NCI-H1105 treated with DMSO at 0.1 percent for 48 hours (cell line): ENCODE data around the gene MGLL.
A peak's percentile ranks its signal among the peaks of the same experiment; 100 is the strongest.

Source experiments
- DNase-seq: peaks from one replicate; lab custom pipeline; 2025; lab: John Stamatoyannopoulos, UW

MGLL gene

DNA sequence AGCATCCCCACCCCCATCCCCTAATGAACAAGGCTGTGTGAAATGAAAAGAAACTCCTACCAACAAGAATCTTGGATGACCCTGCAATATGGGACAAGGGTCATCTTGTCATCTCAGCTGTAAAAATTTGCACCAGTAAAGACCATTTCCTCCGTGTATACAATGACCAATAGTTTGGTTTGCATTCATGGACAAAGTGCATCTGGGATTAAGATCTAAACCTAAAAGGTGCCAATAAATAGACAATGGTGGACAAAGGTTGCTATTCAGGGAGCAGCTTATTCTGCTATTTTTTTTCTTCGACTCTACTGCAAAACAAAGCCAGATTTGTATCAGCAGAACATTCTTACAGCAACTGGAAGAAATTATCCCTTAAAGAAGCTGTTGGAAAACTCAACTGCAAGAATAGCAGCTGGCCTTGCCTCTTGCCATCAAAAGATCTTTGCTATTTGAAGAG is 8.0 kb downstream of the MGLL start:
- DNase-seq = no peak

DNA sequence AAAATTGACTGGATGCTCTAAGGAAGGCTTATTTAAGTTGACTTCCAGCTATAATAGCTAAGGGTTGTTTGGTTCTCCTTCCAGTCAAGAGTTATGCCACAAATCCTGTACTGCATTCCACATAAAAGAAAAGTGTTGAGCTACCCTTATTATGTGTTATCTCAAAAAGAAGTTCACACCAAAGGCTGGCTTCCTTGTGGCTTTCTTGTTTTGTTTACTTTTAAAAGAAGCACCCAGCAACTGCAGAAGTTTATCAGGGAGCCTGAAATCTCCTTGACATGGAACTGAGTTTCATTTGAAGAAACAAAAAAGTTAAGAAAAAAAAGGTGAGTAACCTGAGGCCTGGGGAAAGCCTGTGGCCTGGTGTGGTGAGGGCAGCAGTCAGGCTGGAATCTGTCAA is 10.2 kb downstream of the MGLL start:
- no peak for DNase-seq

DNA sequence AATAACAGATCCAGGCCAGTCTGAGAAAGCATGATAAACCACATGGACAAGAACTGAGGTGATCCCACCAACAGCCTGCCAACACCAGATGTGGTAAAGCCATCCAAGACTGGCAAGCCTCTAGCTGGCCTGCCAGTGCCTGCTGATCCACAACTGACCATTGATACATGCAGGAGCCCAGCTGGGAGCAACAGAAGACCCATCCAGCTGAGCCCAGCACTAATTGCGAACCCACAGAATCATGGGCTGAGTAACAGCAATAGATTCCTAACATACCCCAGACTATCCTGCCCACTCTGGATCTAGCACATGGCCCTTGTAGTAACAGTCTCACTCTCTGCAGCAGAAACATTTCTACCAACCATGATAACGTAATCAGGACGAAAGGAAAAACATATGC is 10.6 kb downstream of the MGLL start:
- no peak for DNase-seq

DNA sequence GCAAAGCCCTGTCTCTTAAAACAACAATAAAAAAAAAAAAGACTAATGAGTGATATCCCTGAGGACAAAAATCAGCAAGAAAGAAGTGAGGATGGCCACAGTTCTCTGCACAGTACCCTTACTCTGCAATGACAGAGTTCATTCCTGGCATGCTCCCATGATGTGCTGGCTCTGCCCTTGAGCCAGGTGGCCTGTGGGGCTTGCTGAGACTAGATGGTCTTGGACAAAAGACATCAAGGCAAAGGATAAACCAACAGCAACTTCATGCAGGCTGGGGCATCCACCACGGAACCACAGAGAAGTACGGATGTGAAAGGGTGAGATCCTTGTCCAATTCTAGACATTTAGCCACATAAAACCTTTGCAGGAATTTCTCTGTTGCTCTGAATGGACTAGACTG is 12.7 kb downstream of the MGLL start:
- DNase-seq = no peak

DNA sequence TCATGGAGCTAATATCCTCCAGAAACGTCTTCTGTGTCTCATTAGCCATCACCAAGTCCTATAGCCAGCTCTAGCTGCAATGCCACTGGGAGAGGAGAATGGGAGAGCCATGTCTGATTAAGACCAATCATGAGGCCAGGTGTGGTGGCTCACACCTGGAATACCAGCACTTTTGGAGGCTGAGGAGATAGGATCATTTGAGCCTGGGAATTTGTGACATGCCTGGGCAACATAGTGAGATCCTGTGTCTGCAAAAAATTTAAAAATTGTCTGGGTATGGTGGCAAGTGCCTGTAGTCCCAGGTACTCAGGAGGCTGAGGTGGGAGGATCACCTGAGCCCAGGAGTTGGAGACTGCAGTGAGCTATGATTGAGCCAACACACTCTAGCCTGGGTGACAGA is 13.1 kb downstream of the MGLL start:
- no peak for DNase-seq

DNA sequence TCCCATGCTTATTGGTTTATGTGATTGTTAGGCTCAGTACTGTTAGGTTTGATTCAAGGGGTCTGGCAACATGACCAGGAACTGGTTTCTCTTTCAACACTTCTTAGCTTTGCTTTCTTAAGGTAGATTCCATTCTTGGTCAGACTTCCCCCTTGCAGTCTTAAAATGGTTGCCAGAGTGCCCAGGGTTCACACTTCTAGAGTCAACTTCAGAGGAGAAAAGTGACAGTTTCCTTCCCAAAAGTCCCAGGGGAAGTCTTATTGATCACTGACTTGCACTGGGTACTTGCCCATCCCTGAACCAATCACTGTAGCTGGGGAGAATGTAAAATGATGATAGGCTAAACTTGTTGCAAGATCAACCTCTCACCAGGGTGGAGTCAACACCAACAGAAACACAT is 14.1 kb downstream of the MGLL start:
- DNase-seq = no peak

DNA sequence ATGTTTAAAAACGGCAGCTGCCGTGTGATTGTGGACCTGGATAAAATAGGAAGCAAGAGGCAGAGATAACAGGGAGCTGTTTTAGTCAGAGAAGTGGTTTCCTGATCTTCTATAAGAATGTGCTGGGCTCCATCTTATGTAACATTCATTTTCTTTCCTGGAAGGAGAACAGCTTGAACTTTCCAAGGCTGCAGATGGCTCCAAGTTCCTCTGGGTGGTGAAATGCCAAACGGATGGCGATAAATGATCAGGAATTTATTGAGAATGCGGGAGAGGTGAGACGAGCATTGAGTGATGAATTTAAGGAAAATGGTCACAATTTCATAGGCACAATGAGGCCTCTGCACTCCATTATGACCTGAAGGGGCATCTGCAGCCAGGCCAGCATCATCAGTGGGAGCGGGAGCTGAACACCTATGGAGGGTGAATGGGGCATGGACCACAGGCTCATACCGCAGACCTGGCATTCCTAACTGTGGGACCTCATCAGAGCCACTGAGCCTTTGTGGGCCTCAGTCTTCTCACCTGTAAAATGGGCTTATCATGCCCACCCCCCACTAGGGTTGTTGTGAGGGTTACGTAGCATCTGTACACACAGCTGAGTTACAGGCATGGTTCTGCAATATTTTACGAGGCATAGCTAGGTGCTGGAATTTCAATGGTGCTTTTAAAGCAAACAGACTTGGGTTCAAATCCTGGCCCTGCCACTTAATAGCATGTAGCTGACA is 17.1 kb downstream of the MGLL start:
- no peak for DNase-seq

DNA sequence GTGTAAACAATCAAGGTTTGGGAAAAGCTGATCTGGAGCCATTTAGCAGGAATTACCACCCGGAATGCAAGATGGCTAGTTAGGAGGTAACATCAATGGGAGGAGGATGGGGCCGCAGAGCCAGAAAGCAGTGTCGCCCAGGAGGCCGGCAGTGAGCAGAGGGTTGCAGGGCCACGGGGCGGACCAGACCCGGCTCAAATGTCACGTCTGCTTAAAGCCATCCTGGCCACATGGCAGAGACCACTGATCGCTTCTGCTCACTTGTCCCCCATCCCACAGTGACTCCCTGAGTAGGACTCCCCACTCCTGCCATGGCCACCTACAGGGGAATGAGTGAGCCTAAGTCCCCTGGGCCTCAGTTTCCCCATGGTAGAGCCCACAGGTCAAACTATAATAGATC is 18.2 kb downstream of the MGLL start:
- no peak for DNase-seq

DNA sequence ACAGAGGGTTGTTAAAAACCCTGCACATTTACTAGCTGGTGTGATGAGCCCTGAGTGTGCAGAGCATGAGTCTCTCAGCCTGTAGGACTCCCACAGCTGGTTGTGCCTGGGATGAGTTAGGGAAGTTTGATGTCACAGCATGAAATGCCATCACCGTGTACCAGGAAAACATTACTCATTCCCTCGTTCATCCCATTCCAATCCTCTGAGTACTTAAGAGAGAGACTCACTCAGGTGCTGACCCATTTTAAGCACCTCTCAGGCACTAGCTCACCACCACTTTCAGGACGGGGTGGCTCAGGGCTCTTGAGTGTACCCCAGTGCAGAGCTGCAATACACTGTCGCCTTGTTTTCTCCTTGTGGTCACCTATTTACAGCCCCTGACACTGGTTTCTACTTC is 18.7 kb downstream of the MGLL start:
- DNase-seq = no peak

DNA sequence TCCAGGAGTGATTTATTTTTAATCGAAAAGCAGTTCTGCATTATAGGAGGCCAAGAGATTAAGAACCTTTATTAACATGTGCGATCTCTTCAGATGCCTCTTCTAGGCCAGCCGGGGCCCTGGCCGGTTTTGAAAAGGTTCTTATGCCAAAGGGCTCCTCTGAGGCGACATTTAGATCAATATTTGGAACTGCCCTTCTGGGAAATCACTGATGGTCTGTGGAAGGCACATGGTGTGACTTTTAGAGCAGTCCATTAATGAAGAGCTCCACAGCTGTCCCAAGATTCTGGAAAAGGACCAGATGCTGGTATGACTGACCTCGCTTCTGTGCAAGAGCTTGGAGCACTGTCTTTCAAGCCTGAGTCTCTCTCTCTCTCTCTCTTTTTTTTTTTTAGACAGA is 19.7 kb downstream of the MGLL start:
- no peak for DNase-seq

DNA sequence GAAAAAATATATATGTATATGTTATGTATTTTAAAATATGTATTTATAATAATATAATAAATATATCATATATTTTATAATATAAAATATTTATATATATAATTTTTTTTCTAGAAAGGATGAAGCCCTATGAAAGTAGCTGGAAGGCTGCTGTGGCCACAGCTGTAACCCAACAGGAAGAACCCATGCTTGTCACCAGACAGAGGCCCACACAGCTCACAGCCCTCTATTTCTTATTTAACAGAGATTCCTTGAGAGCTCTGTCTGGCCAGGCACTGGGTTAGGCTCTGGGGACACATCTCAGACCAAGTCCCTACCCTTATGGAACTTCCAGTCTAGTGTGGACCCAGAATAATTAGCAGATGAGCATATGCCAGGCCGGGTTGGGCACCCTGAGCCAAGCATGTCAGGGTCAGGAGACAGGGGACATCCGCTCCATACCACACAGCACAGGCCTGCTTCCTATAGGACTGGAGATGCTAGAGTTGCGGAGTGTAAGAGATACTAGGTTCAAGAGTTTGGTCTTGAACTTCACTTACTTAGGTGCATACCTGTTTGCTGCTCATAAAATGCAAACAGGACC is 20.5 kb downstream of the MGLL start:
- DNase-seq = no peak

DNA sequence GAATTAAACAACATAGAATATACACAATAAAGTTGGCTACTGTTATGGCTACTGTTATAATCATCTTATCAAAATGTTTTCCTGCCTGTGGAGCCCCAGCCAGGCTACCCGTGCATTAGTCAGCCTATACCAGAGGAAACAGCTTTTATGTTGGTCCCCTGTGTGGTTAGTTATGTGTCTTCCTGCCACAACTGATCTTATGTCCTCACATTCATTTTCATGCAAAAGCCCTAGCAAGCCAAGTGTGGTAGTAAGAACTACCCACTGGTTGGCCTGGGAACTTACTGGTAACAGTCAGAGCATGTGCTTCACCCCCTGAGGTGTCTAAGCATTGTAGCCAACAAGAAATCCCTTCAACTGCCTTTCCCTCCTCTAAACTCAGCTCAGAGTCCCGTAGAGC is 21.8 kb downstream of the MGLL start:
- DNase-seq = no peak

DNA sequence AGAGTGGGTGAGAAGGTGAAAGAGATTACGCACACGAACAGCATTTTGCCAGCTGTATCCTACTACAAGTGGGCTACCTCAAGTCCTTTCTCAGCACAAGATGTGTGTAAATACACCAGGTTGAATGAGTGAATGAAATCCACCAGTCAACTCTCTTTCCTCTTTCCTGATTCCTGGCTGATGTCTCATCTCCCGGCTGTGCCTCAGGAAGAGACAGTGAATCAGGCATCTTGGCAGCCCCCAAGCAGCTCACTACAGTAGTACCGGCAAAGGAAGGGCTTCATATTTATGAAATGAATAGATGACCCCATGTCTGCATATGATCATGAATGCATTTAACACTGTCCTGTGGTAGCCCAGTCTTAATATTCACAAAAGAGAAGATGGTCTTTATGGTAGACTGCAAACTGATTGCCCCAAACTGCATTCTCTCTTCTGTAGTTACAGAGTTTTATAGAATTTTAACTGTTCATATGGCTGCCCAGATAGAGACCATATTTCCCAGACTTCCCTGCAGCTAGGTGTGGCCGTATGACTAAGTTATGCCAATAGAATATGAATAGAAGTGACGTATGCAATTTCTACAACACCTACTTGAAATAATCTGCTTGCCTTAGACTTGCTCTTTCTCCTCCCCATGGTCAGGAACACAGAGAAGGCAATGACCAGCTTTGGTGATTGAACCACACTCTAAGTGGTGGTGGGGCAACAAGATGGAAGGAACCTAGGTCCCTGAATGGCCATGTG is 22.7 kb downstream of the MGLL start:
- DNase-seq = no peak

DNA sequence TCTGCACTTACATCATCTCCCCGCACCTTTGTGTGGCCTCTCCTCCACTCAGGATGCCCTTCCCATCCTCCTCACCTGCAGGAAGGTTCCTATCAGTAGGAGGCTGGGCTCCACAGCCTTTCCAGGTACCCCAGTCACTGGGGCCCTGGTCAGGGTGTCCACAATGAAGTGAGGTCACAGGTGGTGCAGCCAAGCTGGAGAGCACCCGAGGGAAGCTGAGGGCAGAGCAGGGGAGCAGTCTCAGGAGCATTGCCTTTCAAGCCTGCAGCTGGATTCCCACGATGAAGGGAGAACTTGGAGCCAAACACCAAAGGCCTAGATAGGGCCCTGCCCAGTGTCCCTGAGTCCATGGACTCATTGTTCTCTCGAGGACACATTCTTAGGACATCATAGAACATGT is 23.6 kb downstream of the MGLL start:
- no peak for DNase-seq

DNA sequence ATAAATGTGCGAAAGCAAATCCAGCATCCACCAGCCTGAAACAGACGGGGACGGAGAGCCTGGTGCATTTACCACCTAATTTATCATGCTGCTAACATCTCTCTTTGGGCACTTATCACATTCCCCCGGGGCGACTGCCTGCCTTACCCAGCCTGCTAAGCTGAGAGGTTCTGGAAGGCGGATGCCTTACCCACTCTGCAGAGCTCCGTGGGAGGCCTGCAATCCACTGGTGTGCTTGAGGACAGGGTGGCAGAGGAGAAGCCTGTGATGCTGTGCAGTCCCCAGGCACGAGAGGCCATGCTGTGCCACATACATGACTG is 25.5 kb downstream of the MGLL start:
- DNase-seq = no peak

DNA sequence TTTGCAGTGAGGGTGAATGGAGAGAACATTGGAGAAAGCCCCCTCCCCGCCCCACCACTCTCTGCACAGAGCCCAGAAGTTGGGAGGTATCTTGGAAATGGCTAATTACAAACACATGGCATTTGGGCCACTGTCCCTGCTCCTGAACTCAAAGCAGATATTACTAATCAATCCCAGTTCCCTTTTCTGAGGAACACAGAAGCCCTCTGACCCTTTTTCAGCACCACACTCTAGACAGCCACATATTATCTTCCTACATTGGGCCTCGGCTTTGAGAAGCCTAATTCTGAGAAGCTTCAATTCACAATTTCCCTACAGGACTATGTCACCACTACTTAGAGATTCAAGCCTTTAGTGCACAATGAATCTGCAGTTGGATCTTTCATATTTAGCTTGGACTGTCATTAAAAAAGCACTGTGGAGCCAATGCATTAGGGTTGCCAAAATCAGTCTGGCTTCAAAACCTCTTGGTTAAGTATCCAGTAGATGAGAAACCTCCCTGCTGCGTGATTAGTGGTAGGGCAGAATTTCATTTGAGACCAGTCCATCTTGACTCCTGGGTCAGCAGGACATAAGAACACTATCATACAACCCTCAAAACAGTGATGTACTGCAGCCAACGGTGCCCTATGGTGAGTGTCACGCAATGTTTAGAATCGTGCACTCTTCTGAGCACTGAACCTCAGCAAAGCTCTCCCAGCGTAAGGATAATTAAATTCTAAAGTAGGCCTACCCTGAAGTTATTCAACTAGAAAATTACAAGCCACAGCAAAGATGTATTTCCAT is 26.1 kb downstream of the MGLL start:
- DNase-seq = no peak

DNA sequence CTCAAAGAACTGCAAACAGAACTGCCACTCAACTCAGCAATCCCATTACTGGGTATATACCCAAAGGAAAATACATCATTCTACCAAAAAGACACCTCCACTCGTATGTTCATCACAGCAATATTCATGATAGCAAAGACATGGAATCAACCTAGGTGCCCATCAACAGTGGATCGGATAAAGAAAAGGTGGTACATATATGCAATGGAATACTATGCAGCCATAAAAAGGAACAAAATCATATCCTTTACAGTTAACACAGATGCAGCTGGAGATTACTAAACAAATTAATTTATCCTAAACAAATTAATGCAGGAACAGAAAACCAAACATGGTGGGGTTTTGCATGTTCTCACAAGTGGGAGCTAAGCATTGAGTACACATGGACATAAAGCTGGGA is 27.3 kb downstream of the MGLL start:
- no peak for DNase-seq

DNA sequence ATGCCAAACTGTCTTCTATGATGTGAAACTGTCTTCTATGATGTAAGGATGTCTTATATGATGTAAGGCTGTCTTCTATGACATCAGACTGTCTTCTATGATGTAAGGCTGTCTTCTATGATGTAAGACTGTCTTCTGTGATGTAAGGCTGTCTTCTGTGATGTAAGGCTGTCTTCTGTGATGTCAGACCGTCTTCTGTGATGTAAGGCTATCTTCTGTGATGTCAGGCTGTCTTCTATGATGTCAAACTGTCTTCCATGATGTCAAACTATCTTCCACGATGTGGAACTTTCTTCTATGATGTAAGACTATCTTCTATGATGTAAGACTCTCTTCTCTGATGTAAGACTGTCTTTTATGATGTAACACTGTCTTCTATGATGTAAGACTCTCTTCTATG is 27.9 kb downstream of the MGLL start:
- no peak for DNase-seq

DNA sequence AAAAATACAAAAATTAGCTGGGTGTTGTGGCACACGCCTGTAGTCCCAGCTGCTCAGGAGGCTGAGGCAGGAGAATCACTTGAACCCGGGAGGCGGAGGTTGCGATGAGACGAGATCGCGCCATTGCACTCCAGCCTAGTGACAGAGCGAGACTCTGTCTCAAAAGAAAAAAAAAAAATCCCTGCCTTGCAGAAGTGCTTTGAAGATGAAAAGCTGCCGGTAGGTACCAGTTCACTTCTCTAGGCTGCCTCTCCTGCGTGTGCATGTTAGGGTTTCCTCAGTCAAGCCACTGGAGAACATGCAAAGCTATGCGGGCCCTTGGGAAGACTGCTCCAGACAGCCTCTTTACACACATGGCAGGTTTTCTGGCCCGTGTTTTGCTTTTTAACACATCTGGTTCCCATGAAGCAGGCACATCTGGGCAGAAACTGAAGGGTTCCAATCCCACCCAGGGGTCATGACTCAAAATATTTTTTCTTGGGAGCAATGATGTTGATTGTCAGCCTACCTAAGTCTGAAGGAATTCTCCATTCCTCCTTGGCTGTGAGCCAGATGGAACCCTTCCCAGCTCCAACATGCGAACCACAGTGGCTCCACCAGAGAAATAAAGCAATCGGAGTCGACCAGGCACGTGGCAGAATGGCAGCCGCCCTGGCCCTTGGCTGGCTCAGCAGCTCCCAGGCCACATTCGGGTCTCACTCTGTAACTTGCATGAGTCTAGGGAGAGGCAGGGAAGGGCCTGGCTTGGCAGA is 29.6 kb downstream of the MGLL start:
- no peak for DNase-seq

DNA sequence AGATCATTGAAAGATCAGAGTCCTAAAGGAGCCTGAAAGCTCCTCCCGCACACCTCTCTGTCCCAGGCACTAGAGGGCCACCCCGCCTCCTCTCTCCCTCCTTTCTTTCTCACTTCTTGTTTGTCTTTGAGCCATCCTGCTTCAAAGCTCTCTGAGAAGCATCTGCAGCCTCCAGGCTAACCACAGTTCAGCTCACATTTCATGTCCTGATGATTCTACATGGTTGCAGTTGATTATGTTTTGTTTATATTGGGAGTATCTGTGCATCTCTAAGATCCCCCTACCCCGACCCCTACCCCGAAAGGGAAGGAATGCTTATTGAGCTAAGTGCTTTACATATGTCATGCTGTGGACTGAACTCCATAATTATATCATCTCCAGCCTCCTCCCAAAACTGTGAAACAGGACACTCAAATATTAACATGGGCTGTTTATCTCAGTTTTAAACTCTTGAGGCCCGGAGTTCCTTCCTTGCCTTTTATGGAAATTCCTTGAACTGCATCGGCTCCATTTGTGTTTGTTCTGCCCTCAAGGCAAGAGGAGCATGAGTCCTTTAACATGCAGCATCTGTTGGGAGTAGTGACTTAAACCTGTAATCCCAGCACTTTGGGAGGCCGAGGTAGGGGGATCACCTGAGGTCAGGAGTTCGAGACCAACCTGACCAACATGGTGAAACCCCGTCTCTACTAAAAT is 30.9 kb downstream of the MGLL start:
- peak; percentile 27 for DNase-seq

DNA sequence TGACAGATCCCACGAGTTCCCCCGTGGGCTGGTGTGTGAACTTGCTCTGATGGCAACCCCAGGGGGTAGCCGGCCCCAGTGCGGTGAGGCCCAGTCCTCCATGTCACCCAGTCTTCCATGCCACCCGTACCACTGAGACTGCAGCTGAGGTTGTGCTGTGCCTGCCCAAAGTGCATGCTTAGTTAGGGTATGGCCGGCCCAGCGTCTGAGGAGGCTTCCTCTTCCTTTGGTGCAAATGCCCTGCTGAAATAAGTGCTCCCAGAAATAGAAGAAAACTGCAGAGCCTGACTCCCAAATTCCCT is 31.5 kb downstream of the MGLL start:
- no peak for DNase-seq
